Raji (cell line): ENCODE results near the gene ENO4.

Experiments used
- POLR2A ChIP-seq: IDR thresholded peaks from 2 replicates; pipeline ENCODE4 v1.6.1; 2011; ENCODE audit warnings: low read depth, low read length, control low read depth; ENCODE audit not compliant: insufficient read depth

The ENO4 gene

GRCh38 chr10:116849248-116850057 lies at the start of gene ENO4:
TSS of gene ENO4 (plus strand) at chr10:116849499. CDS start at chr10:116849567, 68 bp downstream.
- TF ChIP-seq POLR2A, result peak; percentile 47; the same call in 1 of the 2 replicates

DNA sequence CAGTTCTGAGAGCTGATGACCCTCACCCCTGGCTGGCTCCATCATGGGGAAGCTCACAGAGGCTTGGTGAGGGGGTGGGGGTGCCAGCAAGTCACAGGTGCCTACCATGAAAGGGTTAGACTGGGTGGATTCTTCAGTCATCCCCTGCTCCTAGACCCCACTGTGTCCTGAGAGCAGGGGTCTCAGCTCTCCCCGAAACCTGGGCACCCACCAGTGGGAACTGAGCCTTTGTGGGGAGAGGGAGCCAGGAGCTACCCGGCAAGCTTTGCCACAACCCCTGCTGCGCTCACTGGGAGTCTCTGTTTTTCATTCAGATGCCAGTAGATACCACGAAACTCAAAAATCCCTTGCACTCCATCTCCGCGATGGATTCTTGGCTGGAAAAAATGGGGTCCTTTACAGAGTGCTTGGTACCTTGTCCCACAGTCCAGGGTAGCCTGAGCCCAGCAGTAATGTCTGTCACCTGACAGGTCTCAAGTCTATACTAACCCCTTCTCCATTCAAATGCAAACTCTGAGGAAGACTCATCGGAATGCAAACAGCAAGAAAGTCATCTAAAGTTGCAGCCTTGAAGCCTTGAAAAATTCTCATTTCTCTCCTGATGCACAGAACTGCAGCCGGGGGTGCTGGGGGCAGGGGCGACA lies 48.9 kb upstream of the ENO4 start:
- no peak for TF ChIP-seq POLR2A

DNA sequence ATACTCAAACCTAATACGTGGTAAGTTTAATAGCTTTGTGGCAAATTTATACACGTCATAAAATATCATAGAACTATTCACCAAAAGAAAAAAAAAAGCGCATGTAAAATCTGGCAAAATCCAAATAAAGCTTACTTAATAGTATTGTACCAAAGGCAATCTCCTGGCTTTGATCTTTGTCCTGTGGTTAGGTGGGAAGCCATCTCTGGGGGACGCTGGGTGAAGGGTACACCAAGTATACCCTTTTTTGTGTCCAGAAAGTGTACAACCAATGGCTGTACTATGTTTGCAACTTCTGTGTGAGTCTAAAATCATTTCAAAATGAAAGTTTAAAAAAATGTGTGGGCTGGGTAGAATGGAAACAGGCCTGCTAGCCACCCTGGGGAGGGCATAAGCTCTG lies 47.6 kb upstream of the ENO4 start:
- no peak for TF ChIP-seq POLR2A

DNA sequence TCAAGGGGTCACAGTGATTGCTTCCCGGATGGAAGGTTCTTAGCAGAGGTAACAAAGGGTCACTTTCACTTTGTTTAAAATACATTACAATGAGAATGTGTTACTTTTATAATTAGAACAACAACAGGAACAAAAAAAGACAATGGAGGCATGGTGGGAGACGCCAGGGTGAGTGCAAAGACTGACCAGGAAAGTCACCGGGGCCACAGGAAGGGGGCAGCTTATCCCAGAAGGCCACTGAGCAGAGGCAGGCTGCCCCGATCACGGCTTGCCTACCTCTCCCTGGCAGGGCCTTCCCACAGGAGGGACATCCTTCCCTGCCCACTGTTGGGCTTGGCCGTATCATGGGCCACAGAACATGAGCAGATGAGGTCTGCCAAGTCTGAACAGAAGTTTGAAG lies 46.8 kb upstream of the ENO4 start:
- no peak for TF ChIP-seq POLR2A

- no peak for TF ChIP-seq POLR2A
Observed at GRCh38 chr10:116802876-116803275, 46.4 kb upstream of the ENO4 start.

DNA sequence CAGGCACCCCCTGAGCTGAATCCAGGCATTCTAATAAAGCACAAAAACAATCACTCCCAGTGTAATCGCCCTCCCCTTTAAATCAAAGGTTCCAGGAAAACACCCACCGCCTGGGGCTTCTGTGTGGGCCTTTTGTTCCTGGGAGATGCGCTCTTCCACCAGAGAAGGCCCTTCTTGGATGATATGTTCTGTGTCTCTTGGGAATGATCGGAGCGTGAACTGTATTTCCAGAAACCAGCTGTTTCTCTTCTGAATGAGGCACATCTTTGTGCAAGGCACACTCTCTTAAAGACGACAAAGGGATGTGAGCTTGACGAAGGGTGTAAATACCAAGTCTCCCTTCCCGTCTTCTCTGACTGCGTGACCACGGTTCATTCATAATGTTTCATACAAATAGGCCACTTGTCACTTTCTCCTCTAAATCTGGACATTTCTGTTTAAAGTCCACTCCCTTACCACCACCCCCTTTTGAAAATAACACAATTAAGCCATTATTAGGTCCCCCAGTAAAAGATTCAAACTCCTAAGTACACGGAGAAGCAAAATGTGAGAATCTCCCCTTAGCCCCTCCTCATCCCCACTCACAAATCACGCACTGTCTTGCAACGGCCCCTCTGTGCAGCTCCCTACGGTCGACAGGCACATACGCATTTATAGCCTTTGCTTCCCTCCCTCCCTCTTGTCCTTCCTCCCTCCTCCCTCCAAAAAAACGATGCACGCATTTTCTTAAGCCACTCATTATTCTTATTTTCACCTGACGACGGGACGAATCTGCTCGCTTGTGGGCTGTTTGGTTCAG lies 45.6 kb upstream of the ENO4 start:
- no peak for TF ChIP-seq POLR2A

DNA sequence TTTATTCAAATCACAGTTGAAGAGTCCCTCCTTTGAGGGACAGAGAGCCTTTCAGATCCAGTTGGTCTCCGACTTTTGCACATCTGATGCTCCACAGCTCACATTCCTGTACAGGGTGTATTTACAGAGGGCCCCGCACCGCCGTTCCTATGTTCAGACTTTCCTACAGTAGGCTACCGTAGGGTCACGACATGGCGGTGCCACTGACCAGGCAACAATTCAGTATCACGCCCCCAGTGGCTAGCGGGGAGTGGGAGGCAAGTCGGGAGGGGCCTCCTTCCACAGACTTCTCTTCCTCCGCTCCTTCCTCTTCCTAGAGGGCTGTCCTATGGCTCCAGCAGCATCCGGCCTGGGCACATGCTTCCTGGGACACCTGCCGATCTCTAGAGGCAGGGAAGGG lies 40.6 kb upstream of the ENO4 start:
- TF ChIP-seq POLR2A, result no peak

- TF ChIP-seq POLR2A, result no peak
Observed at GRCh38 chr10:116809483-116810119, 39.7 kb upstream of the ENO4 start.

- TF ChIP-seq POLR2A, result no peak
Observed at GRCh38 chr10:116810120-116810500, 39.2 kb upstream of the ENO4 start.

DNA sequence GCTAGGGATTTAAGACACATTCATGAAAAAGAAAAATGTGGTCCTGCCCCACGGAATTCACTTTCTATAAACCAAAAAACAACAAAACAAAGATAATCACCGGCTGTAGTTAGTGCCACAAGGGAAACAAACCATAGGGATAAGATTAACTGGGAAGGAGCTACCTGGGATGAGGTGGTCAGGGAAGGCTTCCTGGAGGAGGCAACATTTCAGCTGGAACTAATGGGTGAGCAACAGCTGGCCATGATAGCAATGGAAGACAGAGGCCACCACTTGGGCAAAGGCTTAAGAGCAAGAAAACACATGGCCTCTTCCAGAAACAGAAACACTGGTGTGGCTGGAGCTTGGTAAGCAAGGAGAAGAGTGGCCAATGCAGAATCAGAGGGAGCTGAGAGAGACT lies 38.4 kb upstream of the ENO4 start:
- no peak for TF ChIP-seq POLR2A

GRCh38 chr10:116811691-116812090 lies 37.6 kb upstream of the ENO4 start:
- no peak for TF ChIP-seq POLR2A

- TF ChIP-seq POLR2A, result no peak
Observed at GRCh38 chr10:116815641-116816415, 33.5 kb upstream of the ENO4 start.

DNA sequence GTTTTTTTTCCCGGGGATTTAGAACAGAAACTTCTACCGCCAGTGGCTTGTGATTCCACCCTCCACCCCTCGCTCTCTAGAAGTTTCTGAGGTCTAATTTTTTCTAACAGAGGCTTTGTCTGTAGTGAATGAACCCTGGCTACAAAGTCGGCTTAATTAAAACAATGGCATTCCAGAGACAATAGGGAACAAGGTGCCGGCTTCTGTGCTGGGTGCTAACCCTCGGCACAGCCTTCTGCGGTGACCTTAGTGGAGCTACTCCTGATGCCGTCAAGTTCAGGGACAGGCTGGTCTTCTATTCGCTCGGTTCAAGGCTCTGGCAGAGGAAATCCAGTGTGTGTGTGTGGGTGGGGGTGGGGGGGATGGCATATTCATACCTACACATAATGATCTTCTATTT lies 32.1 kb upstream of the ENO4 start:
- TF ChIP-seq POLR2A, result no peak

- TF ChIP-seq POLR2A, result no peak
Observed at GRCh38 chr10:116817780-116818343, 31.4 kb upstream of the ENO4 start.
